Stomach smooth muscle (tissue), 2 donors: Measurements from ENCODE around the gene CNTNAP2.

Experiments used
- H3K27ac ChIP-seq: one replicate; pipeline ENCODE4 v1.7.0; 2013; ENCODE audit warnings: mild to moderate bottlenecking, low read length, inconsistent platforms
- H3K27me3 ChIP-seq, 2 donors: one replicate each; pipeline ENCODE4 v1.7.0; 2013; ENCODE audit warnings: low read length in 2 of 2; ENCODE audit not compliant: insufficient read depth in 2 of 2, control insufficient read depth in 1 of 2
- H3K36me3 ChIP-seq, 2 donors: one replicate each; pipeline ENCODE4 v1.7.0; 2013; ENCODE audit warnings: low read length in 2 of 2; ENCODE audit not compliant: control insufficient read depth in 2 of 2, insufficient read depth in 2 of 2
- H3K4me1 ChIP-seq: one replicate; pipeline ENCODE4 v1.7.0; 2013; ENCODE audit warnings: low read length; ENCODE audit not compliant: control insufficient read depth, insufficient read depth
- H3K4me3 ChIP-seq, 2 donors: one replicate each; pipeline ENCODE4 v1.7.0; 2013; ENCODE audit warnings: low read length in 2 of 2
- H3K9ac ChIP-seq, 2 donors: one replicate each; pipeline ENCODE4 v1.7.0; 2013; ENCODE audit warnings: low read length in 2 of 2, mild to moderate bottlenecking in 1 of 2
- H3K9me3 ChIP-seq, 2 donors: one replicate each; pipeline ENCODE4 v1.7.0; 2013; ENCODE audit warnings: low read length in 2 of 2; ENCODE audit not compliant: control insufficient read depth in 2 of 2
- donor health status: healthy.
- donor health status: Pancreatic carcinoma.

CNTNAP2 gene

GRCh38 chr7:147068842-147069241 lies 952.2 kb downstream of the CNTNAP2 start:
- no peak overlapping the region for H3K27ac ChIP-seq
- H3K4me3 ChIP-seq = no peak overlapping the region
- H3K36me3 ChIP-seq = no peaks in the 10 kb centered on the region
- no peaks in the 10 kb centered on the region for H3K27me3 ChIP-seq
- H3K9ac ChIP-seq = no peak overlapping the region
- H3K4me1 ChIP-seq = no peaks in the 10 kb centered on the region
- H3K9me3 ChIP-seq = peaks cover 0 to 6% of the 10 kb centered on the region in 2 donors

- Histone ChIP-seq H3K27me3 (no peaks in the 10 kb centered on the region), H3K4me1 (no peaks in the 10 kb centered on the region), H3K27ac (no peak overlapping the region), H3K9me3 (peaks cover 0 to 6% of the 10 kb centered on the region in 2 donors), H3K36me3 (no peaks in the 10 kb centered on the region), H3K9ac (no peak overlapping the region), H3K4me3 (no peak overlapping the region)
These were observed 953.2 kb downstream of the CNTNAP2 start for GRCh38 chr7:147069771-147070170.

GRCh38 chr7:147070886-147071285 lies 954.3 kb downstream of the CNTNAP2 start:
- Histone ChIP-seq H3K36me3 (no peaks in the 10 kb centered on the region), H3K9me3 (peaks cover 0 to 6% of the 10 kb centered on the region in 2 donors), H3K27me3 (no peaks in the 10 kb centered on the region), H3K27ac (no peak overlapping the region), H3K4me3 (no peak overlapping the region), H3K9ac (no peak overlapping the region), H3K4me1 (no peaks in the 10 kb centered on the region)

- no peak overlapping the region for H3K27ac ChIP-seq
- H3K4me3 ChIP-seq = no peak overlapping the region
- peaks cover 0 to 6% of the 10 kb centered on the region in 2 donors for H3K9me3 ChIP-seq
- no peak overlapping the region for H3K9ac ChIP-seq
- H3K27me3 ChIP-seq = no peaks in the 10 kb centered on the region
- no peaks in the 10 kb centered on the region for H3K4me1 ChIP-seq
- H3K36me3 ChIP-seq = no peaks in the 10 kb centered on the region
These were observed 954.9 kb downstream of the CNTNAP2 start for GRCh38 chr7:147071536-147071935.

- Histone ChIP-seq H3K4me1 (no peaks in the 10 kb centered on the region), H3K9me3 (no peaks in the 10 kb centered on the region), H3K36me3 (no peaks in the 10 kb centered on the region), H3K9ac (no peak overlapping the region), H3K27me3 (no peaks in the 10 kb centered on the region), H3K27ac (no peak overlapping the region), H3K4me3 (no peak overlapping the region)
These were observed 961.7 kb downstream of the CNTNAP2 start for GRCh38 chr7:147078312-147078711.

GRCh38 chr7:147079083-147079482 lies 962.5 kb downstream of the CNTNAP2 start:
- no peaks in the 10 kb centered on the region for H3K36me3 ChIP-seq
- H3K27ac ChIP-seq = no peak overlapping the region
- no peaks in the 10 kb centered on the region for H3K4me1 ChIP-seq
- no peak overlapping the region for H3K4me3 ChIP-seq
- H3K9ac ChIP-seq = no peak overlapping the region
- no peaks in the 10 kb centered on the region for H3K27me3 ChIP-seq
- no peaks in the 10 kb centered on the region for H3K9me3 ChIP-seq

GRCh38 chr7:147079921-147080420 lies 963.4 kb downstream of the CNTNAP2 start:
- Histone ChIP-seq H3K9ac (no peak overlapping the region), H3K4me1 (no peaks in the 10 kb centered on the region), H3K36me3 (no peaks in the 10 kb centered on the region), H3K9me3 (no peaks in the 10 kb centered on the region), H3K27me3 (no peaks in the 10 kb centered on the region), H3K27ac (no peak overlapping the region), H3K4me3 (no peak overlapping the region)

GRCh38 chr7:147081117-147081516 lies 964.5 kb downstream of the CNTNAP2 start:
- Histone ChIP-seq H3K36me3 (no peaks in the 10 kb centered on the region), H3K27me3 (no peaks in the 10 kb centered on the region), H3K4me3 (no peak overlapping the region), H3K9me3 (no peaks in the 10 kb centered on the region), H3K27ac (no peak overlapping the region), H3K4me1 (no peaks in the 10 kb centered on the region), H3K9ac (no peak overlapping the region)

GRCh38 chr7:147089051-147089461 lies 972.5 kb downstream of the CNTNAP2 start:
- Histone ChIP-seq H3K4me3 (no peak overlapping the region), H3K9me3 (no peaks in the 10 kb centered on the region), H3K4me1 (no peaks in the 10 kb centered on the region)

GRCh38 chr7:147089608-147090007 lies 973.0 kb downstream of the CNTNAP2 start:
- H3K4me3 ChIP-seq = no peak overlapping the region
- no peak overlapping the region for H3K27ac ChIP-seq
- no peaks in the 10 kb centered on the region for H3K36me3 ChIP-seq
- no peaks in the 10 kb centered on the region for H3K4me1 ChIP-seq
- H3K9me3 ChIP-seq = no peaks in the 10 kb centered on the region
- H3K9ac ChIP-seq = no peak overlapping the region
- H3K27me3 ChIP-seq = no peaks in the 10 kb centered on the region

More at GRCh38 chr7:147089051-147089461, 972.5 kb downstream of the CNTNAP2 start:
- H3K36me3 ChIP-seq = no peaks in the 10 kb centered on the region
- no peak overlapping the region for H3K9ac ChIP-seq
- no peak overlapping the region for H3K27ac ChIP-seq
- no peaks in the 10 kb centered on the region for H3K27me3 ChIP-seq

- H3K9me3 ChIP-seq = peaks cover 0 to 2% of the 10 kb centered on the region in 2 donors
These were observed 980.0 kb downstream of the CNTNAP2 start for GRCh38 chr7:147096629-147097028.

More at GRCh38 chr7:147096629-147097028, 980.0 kb downstream of the CNTNAP2 start:
- H3K36me3 ChIP-seq = no peaks in the 10 kb centered on the region
- H3K4me3 ChIP-seq = no peak overlapping the region
- H3K4me1 ChIP-seq = no peaks in the 10 kb centered on the region
- no peak overlapping the region for H3K27ac ChIP-seq
- H3K27me3 ChIP-seq = no peaks in the 10 kb centered on the region
- H3K9ac ChIP-seq = no peak overlapping the region
